ENCODE data around the gene GPRC5A.

- TF ChIP-seq CTCF (IDR thresholded peaks at IDR 0.05) (no peak), POLR2A (IDR thresholded peaks at IDR 0.05) (no peak)
Observed at GRCh38 chr12:12960639-12961209, 69.4 kb downstream of the GPRC5A start.
